GM19193 (cell line): ENCODE measurements around the gene CTBP2.

Experiments used
- POLR2A ChIP-seq: IDR thresholded peaks from 4 replicates; pipeline ENCODE4 v1.6.1; 2011; ENCODE audit not compliant: insufficient read depth, insufficient read length; ENCODE audit errors: extremely low read depth

CTBP2 gene

DNA sequence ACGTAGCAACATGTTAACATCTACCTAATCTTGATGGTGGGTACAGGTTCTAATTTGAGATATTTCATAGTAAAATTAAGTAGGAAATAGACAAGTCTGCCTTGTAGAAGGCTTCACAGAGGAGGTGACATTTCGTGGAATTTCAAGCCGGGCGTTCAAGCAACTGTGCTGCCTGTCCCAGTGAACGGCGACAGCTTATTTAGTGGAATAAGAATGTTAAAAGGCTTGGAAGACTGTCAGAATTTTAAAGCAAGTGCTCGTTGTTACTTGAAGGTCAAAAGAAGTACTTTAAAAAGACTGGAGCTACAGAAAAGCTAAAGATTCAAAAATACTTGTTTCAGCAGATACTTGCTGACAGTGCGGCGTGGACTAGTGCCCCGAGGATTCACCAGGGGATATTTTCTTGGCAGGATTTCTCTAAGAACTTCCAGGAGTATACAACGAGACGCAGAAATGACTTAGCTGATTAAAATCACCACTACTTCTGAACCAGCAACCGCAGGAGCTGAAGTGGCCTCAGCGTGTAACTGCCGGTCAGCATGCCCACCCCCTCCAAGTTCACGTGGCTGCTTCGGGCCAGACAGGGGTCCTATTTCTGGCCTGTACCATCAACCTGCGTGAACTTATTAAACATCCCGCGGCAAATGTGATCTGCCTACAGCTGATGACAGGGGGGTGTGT is 46.5 kb downstream of the CTBP2 start:
- TF ChIP-seq POLR2A, result no peak

GRCh38 chr10:125112697-125113494 is 47.5 kb downstream of the CTBP2 start:
- no peak for TF ChIP-seq POLR2A

DNA sequence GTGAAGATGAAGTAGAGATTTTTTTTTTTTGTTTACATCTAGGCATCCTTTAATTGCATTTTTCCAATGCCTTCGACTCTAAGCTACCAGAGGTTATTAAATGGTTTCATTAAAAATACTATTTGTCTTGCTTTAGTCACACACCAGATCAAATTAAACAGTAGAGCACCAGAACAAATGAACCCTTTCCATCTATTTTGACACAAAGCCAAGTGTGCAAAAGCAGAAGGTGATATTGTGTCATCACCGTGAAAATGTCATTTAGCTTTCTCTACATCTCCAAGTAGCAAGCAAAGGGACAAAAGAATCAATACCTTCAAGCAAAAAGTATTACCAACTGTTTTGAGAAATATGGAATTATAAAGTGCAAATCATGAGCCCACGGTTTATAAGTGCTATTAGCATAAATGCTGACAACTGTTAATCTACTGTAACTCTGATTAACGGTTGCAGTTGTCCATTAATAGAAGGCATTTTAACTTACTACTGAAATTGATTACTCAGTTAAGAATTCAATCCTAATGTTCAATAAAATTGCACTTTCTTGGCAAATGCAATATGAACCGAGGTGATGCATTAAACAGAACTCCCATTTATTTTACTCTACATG is 49.1 kb downstream of the CTBP2 start:
- no peak for TF ChIP-seq POLR2A

- TF ChIP-seq POLR2A, result no peak
These were observed 52.3 kb downstream of the CTBP2 start for GRCh38 chr10:125107965-125108580.

- no peak for TF ChIP-seq POLR2A
These were observed 53.0 kb downstream of the CTBP2 start for GRCh38 chr10:125107166-125107949.

- no peak for TF ChIP-seq POLR2A
These were observed 53.8 kb downstream of the CTBP2 start for GRCh38 chr10:125106586-125106985.

GRCh38 chr10:125105706-125106255 is 54.6 kb downstream of the CTBP2 start:
- TF ChIP-seq POLR2A, result no peak

- no peak for TF ChIP-seq POLR2A
These were observed 55.2 kb downstream of the CTBP2 start for GRCh38 chr10:125105155-125105554.

DNA sequence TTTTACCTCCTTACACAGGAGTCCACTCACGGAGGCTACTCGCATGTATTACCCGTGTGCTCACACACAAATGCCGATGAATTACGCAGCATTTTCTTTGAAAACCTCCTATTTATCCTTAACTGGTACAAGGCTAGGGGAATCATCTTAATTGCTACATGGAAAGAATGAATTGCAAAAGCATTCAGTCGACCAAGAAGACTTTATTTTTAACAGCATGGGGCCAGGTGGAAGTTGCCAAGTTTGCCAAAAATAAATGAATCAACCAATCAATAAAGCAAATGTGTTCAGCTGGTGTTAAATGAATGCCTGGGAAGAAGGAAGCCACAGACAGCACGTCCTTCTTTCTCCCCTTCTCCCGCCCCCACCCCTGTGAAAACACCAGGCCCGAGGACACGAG is 55.8 kb downstream of the CTBP2 start:
- no peak for TF ChIP-seq POLR2A

- no peak for TF ChIP-seq POLR2A
These were observed 56.4 kb downstream of the CTBP2 start for GRCh38 chr10:125103924-125104323.

GRCh38 chr10:125103466-125103865 is 56.9 kb downstream of the CTBP2 start:
- no peak for TF ChIP-seq POLR2A

- TF ChIP-seq POLR2A, result no peak
These were observed 57.5 kb downstream of the CTBP2 start for GRCh38 chr10:125102821-125103220.

DNA sequence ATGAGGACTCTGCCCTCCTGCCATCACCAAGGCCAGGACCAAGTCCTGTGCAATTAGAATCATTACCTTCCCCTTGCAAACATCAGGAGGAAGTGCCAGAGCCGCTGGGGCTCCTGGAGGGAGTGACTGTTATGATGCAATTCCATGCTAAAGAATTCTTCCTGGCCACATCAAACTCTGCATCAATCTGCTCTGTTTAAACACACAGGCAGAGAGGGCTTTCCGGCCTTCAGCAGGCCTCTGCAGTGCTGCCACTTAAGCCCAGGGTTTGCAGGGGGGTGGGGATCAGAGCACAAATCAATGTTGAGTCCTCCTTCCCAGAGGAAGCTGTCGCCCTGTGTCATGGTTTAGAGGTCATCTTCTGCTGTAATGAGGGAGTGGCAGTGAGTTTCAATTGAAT is 58.1 kb downstream of the CTBP2 start:
- no peak for TF ChIP-seq POLR2A

DNA sequence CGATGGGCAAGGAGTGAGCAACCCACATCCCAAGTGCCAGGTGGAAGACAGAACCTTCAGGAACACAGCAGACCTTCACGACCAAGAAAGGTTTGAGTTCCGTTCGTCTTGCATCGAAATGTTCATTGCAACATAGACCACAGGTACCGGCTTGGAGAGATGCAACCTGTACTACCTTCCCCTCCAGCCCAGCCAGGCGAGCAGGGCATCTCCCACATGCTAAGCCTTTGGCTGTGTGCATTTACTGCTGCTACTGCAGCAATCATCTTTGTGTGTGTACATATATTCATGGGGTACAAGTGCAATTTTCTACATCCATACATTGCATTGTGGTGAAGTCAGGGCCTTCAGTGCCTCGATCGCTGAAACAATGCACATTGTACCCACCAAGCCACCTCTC is 58.8 kb downstream of the CTBP2 start:
- TF ChIP-seq POLR2A, result no peak
